GM12878 (cell line): ENCODE measurements around the gene CSF1. TPM values are rescaled to one million over a fixed set of nuclear protein-coding genes. Genes with fewer than 3 reads are reported as not detected.

Experiments used
- ATAC-seq: fragments of 200-7000 bp; cut with Tn5 transposase; 3 replicates; pipeline ENCODE4 v1.9.1; 2020; ENCODE audit warnings: mild to moderate bottlenecking, moderate library complexity
- BruUV-seq: library from RNA; stranded (reverse); fragments of 400-500 nt; replicated peaks from 2 replicates; lab custom pipeline; 2021; lab: Mats Ljungman, UMichigan
- CTCF ChIA-PET: fragments of 300-600 bp; sonication (Branson Sonifier 250); formaldehyde crosslinking; extraction: SDS; loops from one replicate; lab custom pipeline; 2021; ENCODE audit warnings: inconsistent platforms; lab: Yijun Ruan, JAX
- POLR2A ChIA-PET: fragments of 350-600 bp; formaldehyde crosslinking; extraction: SDS; loops from one replicate; lab custom pipeline; 2021; ENCODE audit warnings: inconsistent platforms; lab: Charles Lee
- RAD21 ChIA-PET: fragments of 300-600 bp; sonication (Branson Sonifier 250); formaldehyde crosslinking; loops from one replicate; lab custom pipeline; 2023; ENCODE audit warnings: antibody characterized with exemption; ENCODE audit not compliant: unreplicated experiment; lab: Charles Lee
- SMC1A ChIA-PET: fragments of 300-600 bp; sonication (Branson Sonifier 250); formaldehyde crosslinking; loops from one replicate; lab custom pipeline; 2023; ENCODE audit not compliant: unreplicated experiment, uncharacterized antibody; lab: Charles Lee
- DNase-seq: peaks from one replicate; pipeline ENCODE4 v3.0.0-alpha.2; 2011; ENCODE audit warnings: low read depth, low spot score
- FAIRE-seq: peaks from 3 replicates; lab custom pipeline; 2011; peaks lifted over from hg19 to GRCh38; lab: Jason Lieb, UNC
- H2AFZ ChIP-seq: 2 replicates; pipeline ENCODE4 v1.6.0; 2011; ENCODE audit warnings: low read depth, low read length, control low read depth; ENCODE audit not compliant: control insufficient read depth
- H3K27ac ChIP-seq: 2 replicates; pipeline ENCODE4 v1.5.1; 2011; ENCODE audit warnings: control low read depth; ENCODE audit not compliant: control insufficient read depth, insufficient read depth
- H3K27me3 ChIP-seq, 2 experiments: replicated peaks in 1 of 2; 2 replicates each; pipeline versions ENCODE4 v1.6.0 to v1.6.1; 2011; ENCODE audit warnings: low read length in 1 of 2; ENCODE audit not compliant: control insufficient read depth in 2 of 2, insufficient read depth in 2 of 2
- H3K36me3 ChIP-seq, 2 experiments: 2 replicates each; pipeline ENCODE4 v1.5.1; 2011; ENCODE audit warnings: low read length in 1 of 2; ENCODE audit not compliant: control insufficient read depth in 2 of 2, insufficient read depth in 2 of 2
- H3K4me1 ChIP-seq: 2 replicates; pipeline ENCODE4 v1.6.1; 2011; ENCODE audit warnings: mild to moderate bottlenecking, low read length, moderate library complexity, mixed read lengths; ENCODE audit not compliant: control insufficient read depth, insufficient read depth
- H3K4me2 ChIP-seq: 2 replicates; pipeline ENCODE4 v1.6.0; 2011; ENCODE audit warnings: control low read depth; ENCODE audit not compliant: control insufficient read depth, insufficient read depth
- H3K4me3 ChIP-seq: fragments of 200-600 bp; sonication (generic); 2 replicates; pipeline ENCODE4 v1.5.1; 2016
- H3K79me2 ChIP-seq: 2 replicates; pipeline ENCODE4 v1.6.0; 2011; ENCODE audit warnings: low read length; ENCODE audit not compliant: control insufficient read depth, insufficient read depth
- H3K9ac ChIP-seq: 2 replicates; pipeline ENCODE4 v1.8.0; 2011; ENCODE audit warnings: low read length, control low read depth, mixed read lengths; ENCODE audit not compliant: control insufficient read depth, insufficient read depth
- H3K9me3 ChIP-seq: replicated peaks from 3 replicates; pipeline ENCODE4 v1.5.1; 2011; ENCODE audit warnings: mild to moderate bottlenecking, low read length; ENCODE audit not compliant: control insufficient read depth, insufficient read depth
- H4K20me1 ChIP-seq: 2 replicates; pipeline ENCODE4 v1.6.0; 2011; ENCODE audit not compliant: control insufficient read depth, insufficient read depth
- ATF3 ChIP-seq: IDR thresholded peaks from 2 replicates; pipeline ENCODE4 v1.6.1; 2011; ENCODE audit warnings: low read depth, mild to moderate bottlenecking, low read length, moderate library complexity, borderline replicate concordance; ENCODE audit errors: extremely low read depth
- CHD2 ChIP-seq: IDR thresholded peaks from 2 replicates; pipeline ENCODE4 v1.6.1; 2011; ENCODE audit warnings: low read depth, low read length, improper control_type of control experiment, borderline replicate concordance
- EP300 ChIP-seq, 2 experiments: fragments of 150-350 bp in 1 of 2; IDR thresholded peaks; 2 replicates each; pipeline ENCODE4 v1.6.1; 2011 to 2012; ENCODE audit warnings: low read depth in 2 of 2, low read length in 2 of 2, borderline replicate concordance in 1 of 2, improper control_type of control experiment in 1 of 2, inconsistent platforms in 1 of 2; ENCODE audit not compliant: control insufficient read depth in 1 of 2
- ETV6 ChIP-seq, 2 experiments: fragments of 450-650 bp in 1 of 2; IDR thresholded peaks in 1 of 2; conservative IDR thresholded peaks in 1 of 2; 2 replicates each; pipeline ENCODE4 v1.6.1; 2014; ENCODE audit warnings: antibody characterized with exemption in 1 of 2, borderline replicate concordance in 1 of 2, low read depth in 1 of 2, mild to moderate bottlenecking in 1 of 2, moderate library complexity in 1 of 2
- HDAC6 ChIP-seq: fragments of 200-600 bp; sonication (generic); IDR thresholded peaks from one replicate; pipeline ENCODE4 v1.8.0; 2017; ENCODE audit warnings: antibody characterized with exemption; ENCODE audit not compliant: unreplicated experiment
- MLLT1 ChIP-seq: fragments of 450-650 bp; IDR thresholded peaks from 2 replicates; pipeline ENCODE4 v1.6.1; 2016; ENCODE audit warnings: mild to moderate bottlenecking
- NR2F1 ChIP-seq: fragments of 450-650 bp; conservative IDR thresholded peaks from 2 replicates; pipeline ENCODE4 v1.6.1; 2017; ENCODE audit warnings: mild to moderate bottlenecking
- PRDM15 ChIP-seq: fragments of 450-650 bp; formaldehyde crosslinking; IDR thresholded peaks from 2 replicates; pipeline ENCODE4 v1.4.0; 2020; ENCODE audit warnings: mild to moderate bottlenecking, moderate library complexity
- RCOR1 ChIP-seq: conservative IDR thresholded peaks from 2 replicates; pipeline ENCODE4 v1.6.1; 2012; ENCODE audit warnings: low read depth, low read length, improper control_type of control experiment
- TBL1XR1 ChIP-seq: IDR thresholded peaks from 2 replicates; pipeline ENCODE4 v1.6.1; 2012; ENCODE audit warnings: low read depth, low read length, improper control_type of control experiment
- YY1 ChIP-seq: IDR thresholded peaks from 2 replicates; pipeline ENCODE4 v1.6.1; 2011; ENCODE audit warnings: low read depth, mild to moderate bottlenecking, low read length
- ZNF687 ChIP-seq: fragments of 450-650 bp; IDR thresholded peaks from 2 replicates; pipeline ENCODE4 v1.6.1; 2017; ENCODE audit warnings: mild to moderate bottlenecking, moderate library complexity
- WGBS: methylation state at CpG from one replicate; pipeline ENCODE4 v1.1.6; 2016; ENCODE audit warnings: low lambda C conversion rate; ENCODE audit not compliant: insufficient replicate concordance, insufficient coverage; ENCODE audit errors: missing lambda C conversion rate; 5-methylcytosine and 5-hydroxymethylcytosine counted together
- in situ Hi-C: fragments of 300-500 bp; cut with MboI; formaldehyde crosslinking; loops from 9 replicates; pipeline ENCODE4 v1.14.3; 2018; ENCODE audit warnings: mixed read lengths
- intact Hi-C: fragments of 100-400 bp; cut with micrococcal nuclease; formaldehyde crosslinking; loops from one replicate; pipeline ENCODE4 v1.14.2; 2022; ENCODE audit not compliant: unreplicated experiment
- polyA plus RNA-seq, 11 experiments: library from polyadenylated mRNA; depleted of rRNA in 4 of 11; unstranded in 6 of 11; stranded (reverse) in 5 of 11; fragments of >200 nt; fragmentation: Nextera tagmentation in 4 of 11; fragmentation: Illumina TruSeq in 1 of 11; extraction: Ambion mirVana in 4 of 11; extraction: Trizol in 1 of 11; gene quantifications; 1 replicate in 1 of 11; 2 replicates in 10 of 11; pipeline versions ENCODE4 v1.2.1 to v1.2.3, GENCODE V29; 2011 to 2016; ENCODE audit warnings: inconsistent platforms in 2 of 11, missing spikeins in 2 of 11, low read depth in 1 of 11
- total RNA-seq, 4 experiments: library from RNA; depleted of rRNA in 3 of 4; stranded (reverse); fragments of >200 nt in 3 of 4; fragmentation: Illumina TruSeq in 1 of 4; extraction: Trizol in 1 of 4; gene quantifications; 2 replicates each; pipeline versions ENCODE4 v1.2.1 to v1.2.3, GENCODE V29; 2013 to 2021

CSF1 gene
- total and polyA plus RNA-seq, 10 of the 15 experiments (the other 5 are each of a cell fraction or from before 2014, with no cell fraction given): 1.2 to 32.4 (median 13.0) TPM

- Histone ChIP-seq H3K9me3 (no peaks in the 10 kb centered on the region), H3K79me2 (no peaks in the 10 kb centered on the region), H3K9ac (no peak overlapping the region), H3K36me3 (peaks cover 8 to 13% of the 10 kb centered on the region in 2 experiments; a peak in 3 of 4 replicates), H3K4me2 (no peak overlapping the region), H3K27ac (no peak overlapping the region), H4K20me1 (no peaks in the 10 kb centered on the region; the same call in 1 of the 2 replicates), H3K27me3 (no peaks in the 10 kb centered on the region), H2AFZ (no peak overlapping the region), H3K4me1 (no peaks in the 10 kb centered on the region), H3K4me3 (no peak overlapping the region)
- in situ Hi-C loops (no loop called here), intact Hi-C loops (no loop called here)
- SMC1A ChIA-PET: interaction anchor here (2.2 kb wide), 1 partner anchor 57 kb away, joined by 7 read pairs; the partner anchor contains the start of gene AHCYL1
- DNase-seq: no peak
- BruUV-seq: no TSS peak
- CTCF ChIA-PET: interaction anchor here (2.0 kb wide), 1 partner anchor 57 kb away, joined by 9 read pairs; the partner anchor contains the start of gene AHCYL1
- ATAC-seq: no peak
- FAIRE-seq: no peak
- WGBS: 44% methylated on average over 7 of the region's 7 CpGs
- RAD21 ChIA-PET: interaction anchor here (1.7 kb wide), 1 partner anchor 78 kb away, joined by 3 read pairs; no protein-coding TSS in a partner anchor
- POLR2A ChIA-PET: no interaction called here
- no peak for TF ChIP-seq CHD2
- no peak for TF ChIP-seq RCOR1
- no peak for TF ChIP-seq HDAC6
- TF ChIP-seq TBL1XR1: no peak
- no peak for TF ChIP-seq MLLT1
- no peak for TF ChIP-seq ZNF687
- no peak for TF ChIP-seq YY1
- no peak for TF ChIP-seq EP300 (IDR thresholded peaks at IDR 0.05; ENCODE audit: borderline replicate concordance in 1 of 2, control insufficient read depth in 1 of 2, low read depth in 2 of 2, low read length in 2 of 2)
- TF ChIP-seq NR2F1: no peak
- no peak for TF ChIP-seq PRDM15 (CRISPR knock-in tag)
- no peak for TF ChIP-seq ATF3
- no peak for TF ChIP-seq ETV6 (conservative IDR thresholded peaks at IDR 0.05 in 1 of 2, IDR thresholded peaks at IDR 0.05 in 1 of 2; ENCODE audit: borderline replicate concordance in 1 of 2, low read depth in 1 of 2)
Observed at GRCh38 chr1:109927356-109927755, 16.7 kb downstream of the CSF1 start.
